HG03159 (cell line): ENCODE measurements around the gene UCK2.
A peak's percentile ranks its signal among the peaks of the same experiment; 100 is the strongest.

Experiments
- ATAC-seq: cut with Tn5 transposase; IDR thresholded peaks from one replicate; pipeline ENCODE4 v1.9.1; 2021; ENCODE audit warnings: mild to moderate bottlenecking, moderate library complexity; ENCODE audit not compliant: unreplicated experiment

UCK2 gene

DNA sequence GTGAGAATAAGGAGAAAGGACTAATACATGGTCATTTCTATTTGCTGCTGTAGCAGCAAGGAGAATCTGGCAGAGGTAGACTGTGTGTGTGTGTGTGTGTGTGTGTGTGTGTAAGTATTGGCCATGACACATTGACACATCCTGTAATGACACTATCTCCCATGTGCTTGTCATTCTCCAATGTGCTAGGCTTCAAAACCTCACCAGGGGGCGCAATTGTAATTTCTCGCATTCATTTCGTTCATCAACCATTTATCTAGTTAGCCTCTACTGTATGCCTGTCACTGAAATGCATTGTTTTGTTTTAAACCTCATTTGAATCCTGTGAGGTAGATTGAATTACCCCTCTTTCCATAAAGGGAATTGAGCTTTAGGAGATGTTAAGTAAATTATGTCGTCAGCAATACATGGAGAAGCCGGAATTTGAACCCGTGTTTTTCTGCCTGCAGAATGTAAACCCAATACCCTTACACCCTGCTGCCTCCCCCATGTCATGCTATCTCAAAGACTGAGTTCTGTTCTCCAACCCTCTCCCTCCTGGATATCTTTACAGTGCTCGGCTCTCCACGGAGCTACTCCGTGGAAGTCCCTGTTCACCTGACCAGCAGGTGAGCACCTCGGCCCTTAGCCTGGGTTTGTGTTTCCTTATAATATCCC is 100.8 kb downstream of the UCK2 start:
- ATAC-seq: peak; percentile 43

DNA sequence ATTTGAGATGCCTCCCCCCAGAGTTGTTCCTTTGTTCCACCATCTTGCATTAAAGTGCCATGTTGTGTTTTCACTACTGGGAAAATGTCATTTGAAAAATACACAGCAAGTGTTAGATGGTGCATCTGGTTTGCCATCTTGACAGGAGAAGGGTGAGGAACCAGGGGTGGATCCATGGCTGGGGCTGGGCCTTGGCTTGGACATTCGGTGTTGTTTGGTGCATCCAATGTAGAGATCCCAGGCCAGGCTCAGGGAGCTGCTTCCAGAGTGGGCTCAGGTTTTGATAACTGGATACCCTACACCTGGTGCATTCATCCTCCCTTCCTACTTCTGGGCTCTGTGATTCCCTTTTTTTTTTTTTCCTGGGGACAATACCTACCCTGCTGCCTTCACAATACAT is 103.5 kb downstream of the UCK2 start:
- no peak for ATAC-seq

DNA sequence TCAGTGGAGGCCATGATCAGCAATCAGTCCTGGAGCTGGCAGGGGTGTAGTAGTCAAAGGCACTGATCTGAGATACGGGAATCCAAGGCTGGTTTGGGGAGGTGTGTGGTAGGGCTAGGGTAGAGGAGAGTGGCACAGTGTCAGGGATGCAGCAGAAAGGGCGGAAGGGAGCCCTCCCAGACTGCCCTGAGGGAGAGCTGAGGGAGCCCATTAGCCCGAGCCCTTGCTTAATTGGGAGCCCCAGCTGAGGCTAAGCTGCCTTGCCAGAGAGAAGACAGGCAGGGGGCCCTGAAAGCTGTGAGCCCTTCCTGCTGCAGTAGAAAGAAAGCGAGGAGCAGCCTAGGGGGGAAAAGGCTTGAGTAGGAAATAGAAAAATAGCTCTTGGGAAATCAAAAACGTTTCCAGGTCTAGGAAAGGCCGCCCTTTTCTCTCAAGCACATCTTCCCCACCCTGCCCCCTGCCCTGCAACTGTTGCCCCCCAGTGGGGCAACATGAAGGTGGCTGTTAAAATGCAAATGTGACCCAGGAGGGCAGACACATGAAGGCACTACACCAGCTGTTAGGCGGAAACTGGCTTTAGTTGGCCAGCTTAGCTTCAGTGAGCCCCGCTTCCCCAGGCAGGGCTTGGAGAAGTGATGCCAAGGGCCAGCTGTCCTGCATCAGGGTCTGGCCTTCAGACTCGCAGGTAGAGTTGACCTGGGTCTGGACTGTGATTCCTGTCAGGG is 106.2 kb downstream of the UCK2 start:
- no peak for ATAC-seq

DNA sequence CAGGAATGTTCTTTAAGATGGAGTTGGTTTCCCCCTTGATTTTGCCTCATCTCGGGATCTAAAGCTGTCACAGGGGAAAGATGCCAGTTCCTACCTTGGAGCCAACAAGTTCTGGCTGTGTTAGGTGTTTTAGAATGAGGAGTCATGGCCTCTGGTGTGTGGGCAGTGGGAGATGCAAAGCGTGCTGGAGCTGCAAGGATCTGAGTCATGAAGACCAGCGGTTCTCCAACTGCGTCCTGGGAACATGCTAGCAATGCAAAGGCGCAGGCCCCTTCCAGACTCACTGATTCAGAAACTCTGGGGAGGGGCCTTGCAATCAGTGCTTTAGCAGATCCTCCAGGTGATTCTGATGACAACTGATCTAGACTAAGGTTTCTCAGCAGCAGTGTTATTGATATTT is 109.1 kb downstream of the UCK2 start:
- ATAC-seq: no peak

DNA sequence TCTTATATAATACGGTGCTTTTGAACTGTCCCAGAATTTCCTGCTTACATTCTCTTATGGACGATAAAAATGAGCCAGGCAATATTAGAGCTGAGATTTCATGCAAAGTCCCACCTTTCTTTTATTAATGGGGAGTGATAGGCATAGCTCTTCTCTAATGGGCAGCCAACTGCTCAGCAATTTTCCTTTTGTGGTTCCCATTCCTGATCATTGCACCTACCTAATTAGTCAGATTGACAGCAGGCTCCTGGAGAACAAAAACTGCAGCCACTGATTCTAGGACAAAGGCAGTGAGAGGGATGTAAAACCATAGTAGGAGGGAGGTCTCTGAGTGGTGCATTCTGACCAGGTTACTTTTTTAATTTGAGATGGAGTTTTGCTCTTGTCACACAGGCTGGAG is 110.4 kb downstream of the UCK2 start:
- ATAC-seq: no peak

DNA sequence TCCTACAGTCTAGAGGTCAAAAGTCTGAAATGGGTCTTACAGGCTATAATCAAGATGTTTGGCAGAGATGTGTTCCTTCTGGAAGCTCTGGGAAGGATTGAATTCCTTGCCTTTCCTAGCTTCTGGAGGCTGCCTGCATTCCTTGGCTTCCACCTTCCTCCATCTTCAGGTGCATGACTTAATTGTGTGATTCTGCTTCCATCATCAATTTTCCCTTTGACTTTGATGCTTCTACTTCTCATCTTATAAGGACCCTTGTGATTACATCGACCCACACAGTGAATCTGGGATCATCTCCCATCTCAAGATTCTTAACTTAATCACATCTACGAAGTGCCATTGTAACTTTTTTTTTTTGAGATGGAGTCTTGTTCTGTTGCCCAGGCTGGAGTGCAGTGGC is 111.4 kb downstream of the UCK2 start:
- no peak for ATAC-seq

DNA sequence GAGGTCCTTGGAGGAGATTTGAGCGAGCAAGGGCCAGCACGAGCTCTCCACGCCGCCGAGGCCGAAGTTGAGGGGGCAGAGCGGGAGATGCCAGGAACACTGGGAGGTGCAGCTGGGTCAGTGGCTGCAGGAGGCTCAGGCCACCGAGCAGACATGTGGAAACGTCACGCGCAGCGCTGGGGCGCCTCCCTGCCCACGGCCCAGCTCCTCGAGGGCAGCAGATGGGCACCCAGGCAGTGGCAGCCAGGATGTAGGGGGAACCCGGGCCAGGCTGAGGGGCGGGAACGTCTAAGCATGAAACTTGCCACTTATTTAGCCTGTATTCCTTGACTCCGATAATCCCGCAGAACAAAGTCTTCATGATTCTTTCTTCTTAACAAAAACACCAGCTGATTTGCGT is 114.1 kb downstream of the UCK2 start:
- ATAC-seq: no peak

DNA sequence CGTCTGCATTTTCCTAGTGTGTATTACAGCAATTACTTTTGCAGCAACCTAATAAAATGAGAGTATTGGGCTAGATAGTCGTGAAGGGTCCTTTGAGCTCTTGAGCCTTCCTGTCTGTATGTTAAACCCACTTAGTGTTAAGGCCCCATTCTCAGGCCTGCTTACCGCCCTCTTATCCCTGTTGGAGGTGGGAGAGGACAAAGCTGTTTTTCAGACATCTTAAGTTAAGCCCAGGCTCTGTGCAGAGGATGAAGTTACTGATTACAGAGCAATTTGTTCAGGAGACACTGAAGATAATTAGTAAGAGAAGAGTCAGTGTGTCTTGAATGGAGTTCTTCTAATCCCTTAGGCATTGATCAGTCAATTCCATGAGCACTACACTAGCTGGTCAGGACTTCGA is 114.6 kb downstream of the UCK2 start:
- no peak for ATAC-seq

DNA sequence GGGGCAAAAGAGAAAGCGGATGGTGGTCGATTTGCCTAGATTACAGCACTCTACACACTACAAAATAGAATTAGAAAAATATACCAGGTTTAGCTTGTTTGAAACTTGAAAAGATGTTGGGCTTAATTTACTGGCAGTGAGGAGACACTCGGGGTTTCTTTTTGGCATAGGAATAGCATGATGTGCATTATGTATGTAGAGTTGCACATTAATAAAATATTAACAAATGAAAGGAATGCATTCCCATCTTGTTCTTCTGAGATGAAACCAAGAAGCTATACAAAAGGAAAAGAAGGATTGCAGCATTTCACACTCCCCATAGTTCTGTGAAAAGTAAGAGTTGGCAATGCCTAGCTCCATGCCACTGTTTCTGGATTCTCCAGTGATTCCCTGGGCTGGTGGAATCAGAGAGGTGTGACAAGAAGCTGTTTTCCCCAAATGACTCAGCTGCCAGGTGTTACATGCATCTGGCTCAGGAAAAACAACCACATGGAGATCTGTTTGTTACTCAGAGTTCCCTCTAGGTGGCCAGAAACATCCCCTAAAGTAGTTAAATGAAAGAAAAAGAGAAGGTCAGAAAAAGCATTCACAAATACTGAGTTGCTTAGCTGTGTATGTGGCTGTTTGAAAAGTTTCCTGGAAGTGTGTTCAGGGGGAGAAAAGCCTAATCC is 115.6 kb downstream of the UCK2 start:
- no peak for ATAC-seq

DNA sequence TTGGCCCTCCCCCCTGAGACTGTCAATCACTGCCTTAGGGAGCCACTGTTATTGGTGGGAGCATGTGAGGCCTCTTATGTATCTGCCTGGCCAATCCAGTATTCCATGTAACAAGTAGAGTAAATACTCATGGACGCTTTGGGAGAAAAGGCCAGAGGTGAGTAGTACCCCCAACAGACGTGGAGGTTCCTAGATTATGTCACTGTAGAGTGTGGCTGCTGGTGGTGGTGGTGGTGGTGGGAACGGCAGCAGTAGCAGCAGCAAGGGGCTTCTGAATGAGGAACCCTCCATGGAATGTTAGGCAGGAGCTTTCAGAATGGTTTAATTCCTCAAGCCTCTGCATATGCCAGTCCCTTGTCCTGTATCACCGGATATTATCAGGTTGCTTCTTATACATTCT is 118.5 kb downstream of the UCK2 start:
- ATAC-seq: no peak

DNA sequence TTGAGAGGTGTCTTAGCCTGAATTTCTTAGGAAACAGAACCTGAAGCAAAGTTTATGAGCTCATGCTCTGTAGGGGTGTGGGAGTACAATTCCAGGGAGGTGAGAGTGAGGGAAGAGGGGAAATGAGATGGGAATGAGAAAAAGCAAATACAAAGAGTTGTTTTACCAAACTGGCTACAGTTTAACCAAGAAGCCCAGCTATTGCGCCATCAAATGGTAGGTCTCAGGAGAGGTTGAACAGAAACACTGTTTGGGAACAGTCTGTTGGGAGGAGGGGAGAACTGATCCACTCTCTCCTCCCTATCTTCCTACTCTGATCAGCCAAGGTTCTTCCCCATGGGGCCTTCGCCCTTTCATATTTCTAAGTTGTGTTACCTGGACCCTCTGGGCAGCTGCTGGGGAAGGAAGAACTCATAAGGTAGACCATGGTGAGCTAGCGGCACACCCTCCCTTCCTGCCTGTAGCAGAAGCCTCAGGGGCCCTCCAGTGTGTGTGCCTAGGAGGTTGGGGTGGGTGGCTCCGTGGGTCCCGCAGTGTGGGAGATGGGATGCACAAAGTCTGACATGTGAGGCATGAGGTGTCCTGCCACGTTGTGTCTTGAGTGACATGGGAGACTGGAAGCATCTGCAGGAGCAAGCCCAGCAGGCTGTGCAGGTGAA is 120.5 kb downstream of the UCK2 start:
- no peak for ATAC-seq

DNA sequence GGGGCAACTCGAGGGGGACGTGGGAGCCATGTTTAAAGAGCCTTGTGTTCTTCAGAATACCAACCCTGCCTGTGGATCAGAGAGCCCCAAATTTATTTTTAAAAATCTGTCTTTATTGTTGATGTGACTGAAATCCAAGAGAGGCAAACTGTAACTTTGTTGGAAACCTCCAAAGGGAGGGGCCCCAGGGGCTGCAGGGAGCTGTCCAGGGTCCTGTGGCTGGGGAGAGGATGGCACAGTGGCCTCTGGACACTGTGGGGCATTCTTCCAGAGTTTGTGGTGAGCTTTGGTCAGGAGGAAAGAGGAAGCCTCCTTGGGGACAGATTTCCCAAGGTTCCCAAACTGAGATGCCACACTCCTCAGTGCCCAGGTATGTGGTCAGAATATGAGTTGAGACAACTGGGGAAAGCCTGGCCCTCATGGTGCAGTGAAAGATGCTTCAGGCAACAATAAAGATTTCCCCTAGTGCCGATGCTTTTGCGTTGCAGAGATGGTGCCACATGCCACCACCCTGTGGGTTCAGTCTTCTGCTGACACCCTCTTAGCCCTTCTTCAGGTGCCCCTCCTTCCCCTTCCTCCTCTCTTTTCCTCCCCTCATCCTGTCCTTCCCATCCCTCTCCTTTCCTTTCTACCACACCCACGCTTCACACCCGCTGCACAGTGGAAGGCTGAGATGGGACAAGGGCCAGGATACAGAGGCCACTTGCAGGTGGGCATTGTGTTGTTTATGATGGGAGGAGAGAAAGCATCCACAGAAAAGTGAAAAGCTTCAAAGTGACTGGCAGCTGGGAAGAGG is 122.1 kb downstream of the UCK2 start:
- ATAC-seq: no peak

DNA sequence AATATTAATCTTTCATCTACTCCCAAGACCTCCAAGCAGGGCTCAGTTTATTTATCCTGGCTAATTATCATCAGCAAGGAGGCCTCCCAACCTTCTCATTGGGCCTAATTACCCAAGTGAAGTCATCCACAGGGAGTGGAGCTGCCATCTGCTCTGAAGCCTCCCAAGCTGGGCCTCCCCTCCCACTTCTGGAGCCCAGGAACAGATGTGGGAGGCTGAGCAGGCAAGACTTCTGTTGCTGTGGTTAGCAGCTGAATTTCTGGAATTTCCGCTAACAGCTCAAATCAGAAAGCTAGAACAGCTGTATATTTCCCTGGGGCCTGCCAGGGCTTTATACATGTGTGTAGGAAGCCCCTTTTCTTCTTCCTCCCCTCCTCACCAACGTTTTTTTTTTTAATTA is 127.5 kb downstream of the UCK2 start:
- no peak for ATAC-seq

DNA sequence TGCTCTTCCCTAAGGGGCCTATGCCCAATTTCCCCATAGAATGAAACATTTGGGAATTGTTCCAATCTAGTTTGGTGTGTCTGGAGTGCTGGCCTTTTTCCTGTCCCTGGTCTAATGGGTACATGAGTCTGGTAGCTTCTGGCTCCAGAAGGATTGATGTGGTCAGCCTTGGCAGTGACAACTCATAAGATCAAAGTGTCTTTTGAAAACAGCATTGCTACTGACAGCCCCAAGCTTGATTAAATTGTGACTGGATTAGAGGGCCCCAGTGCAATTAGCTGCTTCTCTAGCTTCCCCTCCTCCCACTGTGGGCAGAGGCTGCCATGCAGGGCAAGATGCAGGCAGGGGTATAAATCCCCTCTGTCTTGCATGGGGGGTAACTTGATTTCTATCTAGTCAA is 130.9 kb downstream of the UCK2 start:
- ATAC-seq: no peak

DNA sequence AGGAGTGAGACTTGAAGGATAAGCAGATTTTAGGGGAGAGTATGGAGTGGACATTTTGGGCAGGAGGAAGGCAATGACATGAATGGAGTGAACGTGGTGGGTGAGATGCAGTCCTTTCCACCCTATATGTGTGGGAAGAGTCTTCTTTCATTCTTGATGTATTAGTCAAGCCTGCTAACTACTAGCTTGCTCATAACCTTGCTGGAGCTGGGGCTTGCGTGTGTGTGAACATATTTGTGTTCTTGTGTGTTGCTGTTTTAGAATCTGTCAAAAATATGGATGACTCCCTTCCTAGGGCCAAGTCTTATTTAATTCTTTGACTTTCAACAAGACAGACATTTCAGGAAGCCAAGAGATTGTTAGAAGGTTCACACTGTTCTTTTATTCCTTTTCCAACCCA is 132.7 kb downstream of the UCK2 start:
- ATAC-seq: no peak

DNA sequence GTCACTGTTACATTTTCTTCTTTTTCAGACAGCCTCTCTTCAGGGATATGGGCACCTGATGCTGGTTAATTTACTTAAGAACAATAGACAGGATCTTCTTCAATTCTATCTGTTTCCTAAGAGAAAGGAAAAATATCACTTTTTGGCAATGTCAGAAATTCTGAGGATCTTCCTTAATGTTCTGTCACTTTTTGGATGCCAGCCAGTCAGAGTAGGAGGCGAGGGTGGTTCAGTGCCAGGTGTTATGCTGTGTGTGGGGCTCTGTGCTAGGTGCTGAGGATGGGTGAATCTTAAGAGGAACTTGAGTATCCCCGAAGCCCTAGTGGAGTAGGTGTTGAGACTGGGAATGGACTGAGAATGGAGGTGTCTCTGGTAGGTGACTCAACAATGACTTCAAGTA is 133.5 kb downstream of the UCK2 start:
- no peak for ATAC-seq
